DOHH2 (cell line): ENCODE measurements around the gene HS3ST6.

ENCODE experiments used
- H3F3A ChIP-seq: fragments of 200-600 bp; sonication (generic), shearing (Covaris generic); 2 replicates; pipeline ENCODE4 v1.6.0; 2016; ENCODE audit warnings: antibody characterized with exemption, mild to moderate bottlenecking; ENCODE audit not compliant: control insufficient read depth, insufficient read depth
- H3K27ac ChIP-seq: fragments of 200-600 bp; sonication (generic); 2 replicates; pipeline ENCODE4 v1.5.1; 2014; ENCODE audit warnings: low read depth, mild to moderate bottlenecking, low read length, moderate library complexity
- H3K27me3 ChIP-seq: fragments of 200-600 bp; sonication (generic); 2 replicates; pipeline ENCODE4 v1.6.1; 2014; ENCODE audit warnings: mild to moderate bottlenecking, low read length, mixed read lengths; ENCODE audit not compliant: control insufficient read depth
- H3K36me3 ChIP-seq: fragments of 200-600 bp; sonication (generic); 2 replicates; pipeline ENCODE4 v1.6.1; 2014; ENCODE audit warnings: mild to moderate bottlenecking, low read length, moderate library complexity, mixed read lengths; ENCODE audit not compliant: control insufficient read depth
- H3K4me1 ChIP-seq: fragments of 200-600 bp; sonication (generic); 2 replicates; pipeline ENCODE4 v1.6.1; 2014; ENCODE audit warnings: mild to moderate bottlenecking, low read length, mixed read lengths; ENCODE audit not compliant: control insufficient read depth
- H3K4me2 ChIP-seq: fragments of 200-600 bp; sonication (generic); 2 replicates; pipeline ENCODE4 v1.6.0; 2014; ENCODE audit warnings: mild to moderate bottlenecking, low read length, moderate library complexity
- H3K4me3 ChIP-seq: fragments of 200-600 bp; sonication (generic); 2 replicates; pipeline ENCODE4 v1.5.1; 2014; ENCODE audit warnings: mild to moderate bottlenecking, low read length, mixed read lengths
- H3K79me2 ChIP-seq: fragments of 200-600 bp; sonication (generic); 2 replicates; pipeline ENCODE4 v1.6.1; 2014; ENCODE audit warnings: mild to moderate bottlenecking, low read length, mixed read lengths; ENCODE audit not compliant: control insufficient read depth
- H3K9me2 ChIP-seq: fragments of 200-600 bp; sonication (generic); replicated peaks from 2 replicates; pipeline ENCODE4 v1.6.1; 2014; ENCODE audit warnings: mild to moderate bottlenecking, low read length, mixed read lengths; ENCODE audit not compliant: control insufficient read depth
- H3K9me3 ChIP-seq: fragments of 200-600 bp; sonication (generic); 2 replicates; pipeline ENCODE4 v1.6.1; 2014; ENCODE audit warnings: antibody characterized with exemption, low read length, mixed read lengths; ENCODE audit not compliant: control insufficient read depth, insufficient read depth
- H4K20me1 ChIP-seq: fragments of 200-600 bp; sonication (generic); 2 replicates; pipeline ENCODE4 v1.6.0; 2014; ENCODE audit warnings: low read depth, mild to moderate bottlenecking, antibody characterized with exemption, low read length, moderate library complexity; ENCODE audit not compliant: control insufficient read depth, insufficient read depth
- CTCF ChIP-seq: fragments of 200-600 bp; sonication (generic); IDR thresholded peaks from one replicate; pipeline ENCODE4 v1.5.1; 2014; ENCODE audit warnings: antibody characterized with exemption, mild to moderate bottlenecking, low read depth, low read length; ENCODE audit not compliant: poor library complexity, severe bottlenecking
- EZH2phosphoT487 ChIP-seq: fragments of 200-600 bp; sonication (generic); IDR thresholded peaks from 2 replicates; pipeline ENCODE4 v1.6.1; 2017; ENCODE audit warnings: borderline replicate concordance, mild to moderate bottlenecking, antibody characterized with exemption, low read length, moderate library complexity, mixed read lengths

HS3ST6 gene

DNA sequence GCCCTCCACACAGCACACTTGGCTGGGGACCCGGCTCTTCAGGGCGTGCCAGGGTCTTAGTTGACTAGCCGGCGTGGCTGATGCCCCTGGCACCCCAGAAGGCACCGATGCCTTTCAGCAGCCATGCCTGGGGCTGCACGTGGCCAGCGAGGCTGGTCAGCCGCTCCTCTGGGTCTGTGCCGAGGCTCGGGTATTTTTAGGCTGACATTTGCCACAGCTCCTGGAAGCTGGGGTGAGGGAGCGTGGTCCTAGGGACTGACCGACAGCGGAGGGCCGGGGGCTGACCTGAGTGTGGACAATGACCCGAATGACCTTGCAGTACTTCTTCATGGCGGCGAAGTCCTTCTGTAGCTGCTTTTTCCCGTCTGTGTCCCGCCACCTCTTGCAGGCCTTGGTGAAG, 32.3 kb upstream of the HS3ST6 start:
- H4K20me1 ChIP-seq: no peaks in the 10 kb centered on the region
- no peaks in the 10 kb centered on the region for H3K79me2 ChIP-seq
- no peaks in the 10 kb centered on the region for H3K27me3 ChIP-seq
- no peak overlapping the region for H3K27ac ChIP-seq
- no peak for TF ChIP-seq CTCF
- no peak for TF ChIP-seq EZH2phosphoT487
- no peaks in the 10 kb centered on the region for H3K4me1 ChIP-seq
- no peak overlapping the region for H3K4me2 ChIP-seq
- H3F3A ChIP-seq: no peaks in the 10 kb centered on the region
- H3K36me3 ChIP-seq: no peaks in the 10 kb centered on the region
- H3K4me3 ChIP-seq: no peak overlapping the region
- no peaks in the 10 kb centered on the region for H3K9me3 ChIP-seq
- no peaks in the 10 kb centered on the region for H3K9me2 ChIP-seq

- Histone ChIP-seq H3K4me1 (no peaks in the 10 kb centered on the region), H3K9me2 (no peaks in the 10 kb centered on the region), H3K4me2 (no peak overlapping the region), H3K4me3 (no peak overlapping the region), H3K79me2 (no peaks in the 10 kb centered on the region), H3K27me3 (no peaks in the 10 kb centered on the region), H4K20me1 (no peaks in the 10 kb centered on the region), H3K9me3 (no peaks in the 10 kb centered on the region), H3K27ac (no peak overlapping the region), H3K36me3 (no peaks in the 10 kb centered on the region), H3F3A (no peaks in the 10 kb centered on the region)
- no peak for TF ChIP-seq CTCF
Observed at GRCh38 chr16:1950047-1950446, 31.8 kb upstream of the HS3ST6 start.

DNA sequence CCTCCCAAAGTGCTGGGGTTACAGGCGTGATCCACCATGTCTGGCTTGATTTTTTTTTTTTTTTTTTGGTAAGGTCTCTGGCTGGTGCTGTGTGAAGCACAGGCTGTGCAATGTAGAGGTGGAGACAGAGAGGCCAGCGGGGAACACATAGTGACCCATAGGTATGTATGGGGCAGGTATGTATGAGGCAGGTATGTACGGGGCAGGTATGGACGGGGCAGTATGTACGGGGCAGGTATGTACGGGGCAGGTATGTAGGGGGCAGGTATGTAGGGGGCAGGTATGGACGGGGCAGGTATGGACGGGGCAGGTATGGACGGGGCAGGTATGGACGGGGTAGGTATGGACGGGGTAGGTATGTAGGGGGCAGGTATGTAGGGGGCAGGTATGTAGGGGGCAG, 31.3 kb upstream of the HS3ST6 start:
- TF ChIP-seq CTCF: no peak
- no peak for TF ChIP-seq EZH2phosphoT487
- no peaks in the 10 kb centered on the region for H4K20me1 ChIP-seq
- H3K4me3 ChIP-seq: no peak overlapping the region
- H3F3A ChIP-seq: no peaks in the 10 kb centered on the region
- H3K27ac ChIP-seq: no peak overlapping the region
- no peaks in the 10 kb centered on the region for H3K9me3 ChIP-seq
- no peaks in the 10 kb centered on the region for H3K36me3 ChIP-seq
- no peaks in the 10 kb centered on the region for H3K9me2 ChIP-seq
- no peaks in the 10 kb centered on the region for H3K4me1 ChIP-seq
- no peaks in the 10 kb centered on the region for H3K27me3 ChIP-seq
- no peak overlapping the region for H3K4me2 ChIP-seq
- H3K79me2 ChIP-seq: no peaks in the 10 kb centered on the region

- no peaks in the 10 kb centered on the region for H3K36me3 ChIP-seq
- H3K4me1 ChIP-seq: peaks cover 11% of the 10 kb centered on the region
- TF ChIP-seq CTCF (no peak), EZH2phosphoT487 (no peak)
- H3K4me2 ChIP-seq: no peak overlapping the region
- no peak overlapping the region for H3K4me3 ChIP-seq
- no peaks in the 10 kb centered on the region for H3K27me3 ChIP-seq
- no peaks in the 10 kb centered on the region for H3K79me2 ChIP-seq
- H4K20me1 ChIP-seq: no peaks in the 10 kb centered on the region
- no peaks in the 10 kb centered on the region for H3F3A ChIP-seq
- no peaks in the 10 kb centered on the region for H3K9me3 ChIP-seq
- no peak overlapping the region for H3K27ac ChIP-seq
- no peaks in the 10 kb centered on the region for H3K9me2 ChIP-seq
Observed at GRCh38 chr16:1947369-1947670, 29.1 kb upstream of the HS3ST6 start.
